ENCODE results near the gene MAPK8. TPM values are rescaled to one million over a fixed set of nuclear protein-coding genes. Genes with fewer than 3 reads are reported as not detected.

The MAPK8 gene
- total and polyA plus RNA-seq, 2 of the 4 experiments (the other 2 are of a cell fraction) = 41.5 to 54.7 TPM

- no peak overlapping the region for H3K27ac ChIP-seq (ENCODE audit: insufficient read depth, low read length)
- no peak overlapping the region for H2BK20ac ChIP-seq (ENCODE audit: low read depth, low read length)
- H2BK120ac ChIP-seq (ENCODE audit: low read depth, low read length) = no peak overlapping the region
- TF ChIP-seq NFE2L2 (IDR thresholded peaks at IDR 0.05; ENCODE audit: low read depth, low read length) (no peak), MXI1 (IDR thresholded peaks at IDR 0.05; ENCODE audit: borderline replicate concordance, low read depth, low read length) (no peak), ELK1 (IDR thresholded peaks at IDR 0.05; ENCODE audit: borderline replicate concordance, low read depth, low read length) (no peak), USF2 (IDR thresholded peaks at IDR 0.05; ENCODE audit: low read depth, low read length) (no peak), CEBPB (IDR thresholded peaks at IDR 0.05; ENCODE audit: low read depth, low read length) (no peak), CHD1 (IDR thresholded peaks at IDR 0.05; ENCODE audit: low read depth, low read length) (no peak), RFX5 (IDR thresholded peaks at IDR 0.05; ENCODE audit: low read depth, low read length) (no peak), MAZ (IDR thresholded peaks at IDR 0.05; ENCODE audit: borderline replicate concordance, low read depth, low read length) (no peak), BHLHE40 (IDR thresholded peaks at IDR 0.05; ENCODE audit: low read depth, low read length) (no peak), MAFK (IDR thresholded peaks at IDR 0.05; ENCODE audit: low read depth, low read length) (no peak), POLR2A (IDR thresholded peaks at IDR 0.05; ENCODE audit: low read depth, low read length) (no peak), FOS (IDR thresholded peaks at IDR 0.05; ENCODE audit: low read depth, low read length) (no peak), SMC3 (IDR thresholded peaks at IDR 0.05; ENCODE audit: low read depth, low read length) (no peak), RCOR1 (IDR thresholded peaks at IDR 0.05; ENCODE audit: insufficient replicate concordance, low read length) (no peak), CTCF (conservative IDR thresholded peaks at IDR 0.05; ENCODE audit: low read depth, low read length) (no peak), RAD21 (IDR thresholded peaks at IDR 0.05; ENCODE audit: low read length) (no peak)
- no peak overlapping the region for H3K4ac ChIP-seq (ENCODE audit: low read depth, low read length)
- H3K18ac ChIP-seq (ENCODE audit: low read depth, low read length) = no peak overlapping the region
- H2BK5ac ChIP-seq (ENCODE audit: low read depth, low read length, poor library complexity, severe bottlenecking) = no peak overlapping the region
- WGBS, 2 experiments (ENCODE audit: extremely low coverage in 2 of 2, insufficient read length in 1 of 2) = no CpG with 5 or more reads among the region's 3 CpGs
- no peaks in the 10 kb centered on the region for H3K4me1 ChIP-seq (ENCODE audit: control insufficient read depth, insufficient read depth, low read length)
- H3K9ac ChIP-seq (ENCODE audit: low read depth, low read length) = no peak overlapping the region
- in situ Hi-C loops (cut with MboI; ENCODE audit: low sequenced_read_pairs) (no loop called here), intact Hi-C loops (cut with micrococcal nuclease) (no loop called here), dilution Hi-C loops (cut with HindIII; ENCODE audit: low sequenced_read_pairs, unreplicated experiment) (no loop called here)
- BruUV-seq (replicated peaks) = no TSS peak
- ChIA-PET POLR2A (ENCODE audit: unreplicated experiment) (no interaction called here), CTCF (no interaction called here)
- no peak overlapping the region for H2BK15ac ChIP-seq (ENCODE audit: low read depth, low read length)
- H4K91ac ChIP-seq (ENCODE audit: insufficient read depth, low read depth, low read length) = no peak overlapping the region
- no peak overlapping the region for H2AK5ac ChIP-seq (ENCODE audit: low read depth, low read length)
- H2AK9ac ChIP-seq (replicated peaks; ENCODE audit: low read depth, low read length, poor library complexity) = no peak overlapping the region
- no peak overlapping the region for H2AFZ ChIP-seq (replicated peaks; ENCODE audit: low read length, poor library complexity)
- H3K36me3 ChIP-seq (ENCODE audit: control insufficient read depth, insufficient read depth, low read length) = no peaks in the 10 kb centered on the region
- no peak overlapping the region for H4K8ac ChIP-seq (ENCODE audit: low read depth in 2 of 2, low read length in 2 of 2)
- H3K14ac ChIP-seq (replicated peaks; ENCODE audit: low read depth, low read length) = no peak overlapping the region
- ATAC-seq (ENCODE audit: low read depth) (no peak), DNase-seq (no peak)
- no peak overlapping the region for H4K5ac ChIP-seq (ENCODE audit: low read depth, low read length)
- no peaks in the 10 kb centered on the region for H4K20me1 ChIP-seq (ENCODE audit: insufficient read depth, low read length)
- H3K79me1 ChIP-seq (ENCODE audit: low read depth in 1 of 2, low read length in 2 of 2) = no peaks in the 10 kb centered on the region
- H3K9me3 ChIP-seq (ENCODE audit: control insufficient read depth, insufficient read depth, low read length) = no peaks in the 10 kb centered on the region
- peaks cover 26% of the 10 kb centered on the region for H3K27me3 ChIP-seq (ENCODE audit: control insufficient read depth, insufficient read depth, low read length)
- no peak overlapping the region for H3K4me2 ChIP-seq (ENCODE audit: low read depth, low read length)
- H3K9me1 ChIP-seq (ENCODE audit: insufficient read depth, low read length) = no peaks in the 10 kb centered on the region
- H3K4me3 ChIP-seq (ENCODE audit: insufficient read depth, low read depth, low read length) = no peak overlapping the region
- no peak overlapping the region for H3K56ac ChIP-seq (ENCODE audit: extremely low read depth, insufficient read depth, low read length)
- H3K23ac ChIP-seq (ENCODE audit: low read depth, low read length) = no peak overlapping the region
These were observed 13.9 kb upstream of the MAPK8 start for GRCh38 chr10:48292616-48293015.

All from IMR-90 (cell line).